Astrocyte of the cerebellum (primary cell): ENCODE measurements around the gene FAM184A.
"Not testable (repeated sequence)": the region's sequence is repeated elsewhere in the genome, so short reads cannot be mapped to it uniquely, and the experiment has no call there.

Source experiments
- DNase-seq: peaks from one replicate; pipeline ENCODE4 v3.0.0-alpha.2; 2011; ENCODE audit warnings: low read depth
- H3K4me3 ChIP-seq: 2 replicates; pipeline ENCODE4 v1.5.1; 2011; ENCODE audit warnings: mild to moderate bottlenecking, low read depth, low read length, moderate library complexity
- CTCF ChIP-seq: IDR thresholded peaks from 2 replicates; pipeline ENCODE4 v1.5.1; 2012; ENCODE audit warnings: low read length, low read depth, moderate library complexity, mild to moderate bottlenecking; ENCODE audit errors: missing control alignments
- in situ Hi-C: cut with HindIII; loops from 2 replicates; pipeline ENCODE4 v1.10.0; 2017; ENCODE audit warnings: low sequenced_read_pairs

FAM184A gene

GRCh38 chr6:119124079-119124824, 45.8 kb upstream of the FAM184A start:
- in situ Hi-C loops, result no loop called here
- DNase-seq, result no peak
- no peak for TF ChIP-seq CTCF
- no peak overlapping the region for H3K4me3 ChIP-seq

GRCh38 chr6:119122336-119122735, 43.9 kb upstream of the FAM184A start:
- in situ Hi-C loops, result no loop called here
- no peak overlapping the region for H3K4me3 ChIP-seq
- no peak for TF ChIP-seq CTCF
- no peak for DNase-seq

GRCh38 chr6:119121367-119121766, 42.9 kb upstream of the FAM184A start:
- H3K4me3 ChIP-seq, result no peak overlapping the region
- in situ Hi-C loops, result no loop called here
- TF ChIP-seq CTCF, result no peak
- no peak for DNase-seq

- no peak for TF ChIP-seq CTCF
- in situ Hi-C loops, result no loop called here
- no peak for DNase-seq
- no peak overlapping the region for H3K4me3 ChIP-seq
Measured at GRCh38 chr6:119119989-119120388, 41.5 kb upstream of the FAM184A start.

- H3K4me3 ChIP-seq, DNase-seq, in situ Hi-C loops: not testable (repeated sequence)
Measured at GRCh38 chr6:119119062-119119461, 40.6 kb upstream of the FAM184A start.

GRCh38 chr6:119116712-119117281, 38.3 kb upstream of the FAM184A start:
- H3K4me3 ChIP-seq, result no peak overlapping the region
- in situ Hi-C loops, result no loop called here
- no peak for TF ChIP-seq CTCF
- no peak for DNase-seq

- no peak overlapping the region for H3K4me3 ChIP-seq
- in situ Hi-C loops, result no loop called here
- TF ChIP-seq CTCF, result no peak
- no peak for DNase-seq
Measured at GRCh38 chr6:119113961-119114360, 35.5 kb upstream of the FAM184A start.
